Caco-2 (cell line): ENCODE results near the gene DDX24. TPM values are rescaled to one million over a fixed set of nuclear protein-coding genes. Genes with fewer than 3 reads are reported as not detected.

ENCODE experiments used
- BruUV-seq: library from RNA; stranded (reverse); fragments of 400-500 nt; replicated peaks from 2 replicates; lab custom pipeline; 2021; lab: Mats Ljungman, UMichigan
- CTCF ChIA-PET: fragments of 300-600 bp; sonication (Branson Sonifier 250); formaldehyde crosslinking; loops from one replicate; lab custom pipeline; 2022; ENCODE audit warnings: antibody characterized with exemption; lab: Charles Lee
- POLR2A ChIA-PET: fragments of 300-600 bp; sonication (Branson Sonifier 250); formaldehyde crosslinking; loops from one replicate; lab custom pipeline; 2022; ENCODE audit warnings: antibody characterized with exemption; lab: Charles Lee
- DNase-seq, 2 experiments: peaks; one replicate each; pipeline versions ENCODE4 v3.0.0 to v3.0.0-alpha.2; 2020 to 2022
- H3K27me3 ChIP-seq: replicated peaks from 2 replicates; pipeline ENCODE4 v1.6.0; 2011; ENCODE audit warnings: low read length; ENCODE audit not compliant: control insufficient read depth, insufficient read depth
- H3K36me3 ChIP-seq: 2 replicates; pipeline ENCODE4 v1.5.1; 2011; ENCODE audit warnings: low read length; ENCODE audit not compliant: control insufficient read depth, insufficient read depth
- H3K4me1 ChIP-seq: fragments of 250-450 bp; sonication (Bioruptor Pico); 2 replicates; pipeline ENCODE4 v1.5.1; 2020; ENCODE audit warnings: mild to moderate bottlenecking
- H3K4me3 ChIP-seq: 2 replicates; pipeline ENCODE4 v1.5.1; 2011; ENCODE audit warnings: low read depth, mild to moderate bottlenecking, control low read depth, low read length
- H3K9me3 ChIP-seq: fragments of 250-450 bp; sonication (Bioruptor Pico); 2 replicates; pipeline ENCODE4 v1.5.1; 2020; ENCODE audit warnings: mild to moderate bottlenecking, moderate library complexity
- H3K27ac Mint-ChIP-seq: one replicate; pipeline ENCODE4 v1.8.0; 2022; ENCODE audit warnings: mixed read lengths; ENCODE audit not compliant: unreplicated experiment
- H3K27me3 Mint-ChIP-seq: one replicate; pipeline ENCODE4 v1.8.0; 2022; ENCODE audit warnings: mixed read lengths; ENCODE audit not compliant: insufficient read depth, unreplicated experiment
- H3K36me3 Mint-ChIP-seq: one replicate; pipeline ENCODE4 v1.8.0; 2022; ENCODE audit warnings: mild to moderate bottlenecking, mixed read lengths; ENCODE audit not compliant: insufficient read depth, unreplicated experiment
- H3K4me1 Mint-ChIP-seq: one replicate; pipeline ENCODE4 v1.8.0; 2022; ENCODE audit warnings: low read depth, mixed read lengths; ENCODE audit not compliant: unreplicated experiment
- H3K4me3 Mint-ChIP-seq: one replicate; pipeline ENCODE4 v1.8.0; 2022; ENCODE audit warnings: mild to moderate bottlenecking, moderate library complexity, mixed read lengths; ENCODE audit not compliant: unreplicated experiment
- H3K9me3 Mint-ChIP-seq: one replicate; pipeline ENCODE4 v1.8.0; 2022; ENCODE audit warnings: mixed read lengths; ENCODE audit not compliant: unreplicated experiment
- intact Hi-C: fragments of 100-400 bp; cut with micrococcal nuclease; formaldehyde crosslinking; loops from one replicate; pipeline ENCODE4 v1.10.0; 2022; ENCODE audit not compliant: unreplicated experiment
- total RNA-seq: library from RNA; stranded (reverse); gene quantifications from 2 replicates; pipeline ENCODE4 v1.2.3, GENCODE V29; 2022
- TF ChIP-seq, protein P1 (sequence below), 2 experiments: fragments of 200-600 bp in 1 of 2; IDR thresholded peaks; 1 replicate in 1 of 2; 2 replicates in 1 of 2; pipeline versions ENCODE4 v1.5.1 to v1.8.0; 2011 to 2022; ENCODE audit warnings: antibody characterized with exemption in 1 of 2, control low read depth in 1 of 2, inconsistent platforms in 1 of 2, low read depth in 1 of 2, low read length in 1 of 2, mild to moderate bottlenecking in 1 of 2, moderate library complexity in 1 of 2; ENCODE audit not compliant: insufficient read depth in 1 of 2, severe bottlenecking in 1 of 2, unreplicated experiment in 1 of 2

The DDX24 gene
- total RNA-seq, 1 experiment from 2014 or later: 131 TPM

DNA sequence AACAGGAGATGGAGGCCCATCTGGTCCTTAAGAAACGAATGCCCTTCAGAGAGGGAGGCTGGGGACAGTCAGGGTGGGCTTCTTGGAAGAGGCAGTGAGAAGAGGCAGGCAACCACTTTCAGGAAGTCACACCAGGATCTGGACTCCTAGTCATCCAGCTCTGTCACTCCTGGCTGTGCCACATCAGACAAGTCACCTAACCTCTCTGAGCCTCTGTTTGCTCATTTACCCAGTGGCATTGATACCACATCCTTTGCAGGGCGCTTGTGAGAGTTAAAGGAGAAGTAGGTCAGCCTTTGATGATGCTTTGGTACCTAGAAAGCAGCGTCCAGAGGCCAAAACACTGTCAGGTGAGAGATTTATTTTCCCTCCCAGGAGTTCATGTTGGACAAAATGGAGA is 72.8 kb downstream of the DDX24 start:
- Mint-ChIP-seq H3K27me3 (no peaks in the 10 kb centered on the region), H3K9me3 (no peaks in the 10 kb centered on the region), H3K36me3 (no peaks in the 10 kb centered on the region), H3K4me1 (peaks cover 13% of the 10 kb centered on the region), H3K27ac (no peak overlapping the region), H3K4me3 (no peak overlapping the region)
- CTCF ChIA-PET: no interaction called here
- Histone ChIP-seq H3K27me3 (no peaks in the 10 kb centered on the region; the same call in 1 of the 2 replicates), H3K36me3 (no peaks in the 10 kb centered on the region), H3K9me3 (no peaks in the 10 kb centered on the region), H3K4me1 (peaks cover 14% of the 10 kb centered on the region), H3K4me3 (no peak overlapping the region)
- intact Hi-C loops: loop anchor here (10.0 kb wide), 1 partner anchor 353 kb away; no protein-coding TSS in a partner anchor
- POLR2A ChIA-PET: no interaction called here
- TF ChIP-seq, protein P1, sequence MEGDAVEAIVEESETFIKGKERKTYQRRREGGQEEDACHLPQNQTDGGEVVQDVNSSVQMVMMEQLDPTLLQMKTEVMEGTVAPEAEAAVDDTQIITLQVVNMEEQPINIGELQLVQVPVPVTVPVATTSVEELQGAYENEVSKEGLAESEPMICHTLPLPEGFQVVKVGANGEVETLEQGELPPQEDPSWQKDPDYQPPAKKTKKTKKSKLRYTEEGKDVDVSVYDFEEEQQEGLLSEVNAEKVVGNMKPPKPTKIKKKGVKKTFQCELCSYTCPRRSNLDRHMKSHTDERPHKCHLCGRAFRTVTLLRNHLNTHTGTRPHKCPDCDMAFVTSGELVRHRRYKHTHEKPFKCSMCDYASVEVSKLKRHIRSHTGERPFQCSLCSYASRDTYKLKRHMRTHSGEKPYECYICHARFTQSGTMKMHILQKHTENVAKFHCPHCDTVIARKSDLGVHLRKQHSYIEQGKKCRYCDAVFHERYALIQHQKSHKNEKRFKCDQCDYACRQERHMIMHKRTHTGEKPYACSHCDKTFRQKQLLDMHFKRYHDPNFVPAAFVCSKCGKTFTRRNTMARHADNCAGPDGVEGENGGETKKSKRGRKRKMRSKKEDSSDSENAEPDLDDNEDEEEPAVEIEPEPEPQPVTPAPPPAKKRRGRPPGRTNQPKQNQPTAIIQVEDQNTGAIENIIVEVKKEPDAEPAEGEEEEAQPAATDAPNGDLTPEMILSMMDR (IDR thresholded peaks at IDR 0.05; ENCODE audit: insufficient read depth in 1 of 2, low read depth in 1 of 2, low read length in 1 of 2, severe bottlenecking in 1 of 2, unreplicated experiment in 1 of 2): no peak
- no TSS peak for BruUV-seq
- DNase-seq: no peak

DNA sequence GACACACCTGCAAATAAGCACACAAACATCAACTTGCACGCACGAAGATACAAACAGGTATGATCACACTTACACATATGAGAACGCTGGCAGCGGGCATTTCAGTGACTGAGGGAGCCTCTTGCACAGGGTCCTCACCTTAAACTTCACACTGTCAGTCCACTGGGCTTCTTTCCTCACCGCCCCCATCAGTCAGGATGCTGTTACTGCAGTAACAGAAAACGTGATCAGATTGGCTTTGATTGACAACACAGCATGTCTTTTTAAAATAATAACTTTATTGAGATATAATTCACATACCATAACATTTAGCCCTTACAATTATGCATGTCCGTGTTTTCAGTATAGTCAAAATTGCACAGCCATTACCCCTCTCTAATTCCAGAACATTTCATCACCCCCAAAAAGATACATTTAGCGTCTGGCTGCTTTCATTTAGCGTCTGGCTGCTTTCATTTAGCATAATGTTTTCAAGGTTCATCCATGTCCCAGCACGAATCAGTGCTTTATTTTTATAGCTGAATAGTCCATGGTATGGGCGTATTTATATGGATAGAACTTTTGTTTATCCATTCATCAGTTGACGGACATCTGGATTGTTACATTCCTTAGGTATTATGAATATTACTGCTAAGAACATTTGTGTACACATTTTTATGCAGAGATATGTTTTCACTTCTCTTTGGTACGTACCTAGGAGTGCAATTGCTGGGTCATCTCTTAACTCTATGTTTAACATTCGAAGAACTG is 75.5 kb downstream of the DDX24 start:
- Histone ChIP-seq H3K27me3 (no peaks in the 10 kb centered on the region), H3K4me1 (peaks cover 14% of the 10 kb centered on the region), H3K4me3 (no peak overlapping the region), H3K9me3 (no peaks in the 10 kb centered on the region), H3K36me3 (no peaks in the 10 kb centered on the region)
- Mint-ChIP-seq H3K4me3 (no peak overlapping the region), H3K9me3 (no peaks in the 10 kb centered on the region), H3K27ac (no peak overlapping the region), H3K27me3 (no peaks in the 10 kb centered on the region), H3K4me1 (peaks cover 16% of the 10 kb centered on the region), H3K36me3 (no peaks in the 10 kb centered on the region)
- DNase-seq: no peak
- TF ChIP-seq, protein P1 (IDR thresholded peaks at IDR 0.05; ENCODE audit: insufficient read depth in 1 of 2, low read depth in 1 of 2, low read length in 1 of 2, severe bottlenecking in 1 of 2, unreplicated experiment in 1 of 2): peak in 1 of 2 experiments; percentile 6
- BruUV-seq: no TSS peak
- ChIA-PET POLR2A (no interaction called here), CTCF (no interaction called here)
- intact Hi-C loops: loop anchor here (10.0 kb wide), 1 partner anchor 351 kb away; no protein-coding TSS in a partner anchor

DNA sequence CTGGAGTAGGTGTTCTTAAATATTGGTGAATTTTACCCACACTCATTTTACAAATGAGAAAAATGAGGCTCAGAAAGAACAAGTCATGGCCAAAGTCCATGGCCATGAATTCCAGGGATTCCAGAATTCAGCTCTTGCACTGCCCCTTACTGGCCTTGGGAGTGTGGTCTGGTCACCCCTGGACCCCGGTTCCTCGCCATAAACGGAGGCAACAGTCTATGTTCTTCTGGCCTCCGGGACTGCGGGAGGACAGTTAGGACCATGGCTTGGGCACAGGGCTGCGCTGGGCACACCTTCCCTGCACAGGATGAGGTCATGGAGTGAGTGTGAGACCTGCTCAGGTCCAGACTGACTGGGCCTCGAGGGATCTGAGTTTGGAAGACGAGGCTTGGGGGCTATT is 77.0 kb downstream of the DDX24 start:
- Histone ChIP-seq H3K9me3 (no peaks in the 10 kb centered on the region), H3K4me1 (peaks cover 14% of the 10 kb centered on the region), H3K36me3 (no peaks in the 10 kb centered on the region), H3K4me3 (no peak overlapping the region), H3K27me3 (no peaks in the 10 kb centered on the region)
- Mint-ChIP-seq H3K4me3 (no peak overlapping the region), H3K4me1 (peaks cover 22% of the 10 kb centered on the region), H3K27ac (no peak overlapping the region), H3K9me3 (no peaks in the 10 kb centered on the region), H3K36me3 (no peaks in the 10 kb centered on the region), H3K27me3 (no peaks in the 10 kb centered on the region)
- BruUV-seq: no TSS peak
- ChIA-PET POLR2A (no interaction called here), CTCF (interaction anchor here (0.9 kb wide), 1 partner anchor 33 kb away, joined by 3 read pairs; no protein-coding TSS in a partner anchor)
- DNase-seq: no peak
- TF ChIP-seq, protein P1 (IDR thresholded peaks at IDR 0.05; ENCODE audit: insufficient read depth in 1 of 2, low read depth in 1 of 2, low read length in 1 of 2, severe bottlenecking in 1 of 2, unreplicated experiment in 1 of 2): no peak
- intact Hi-C loops: loop anchor here (5.0 to 10.0 kb wide), 3 partner anchors 47 to 349 kb away; no protein-coding TSS in a partner anchor
